T-helper 1 cell treated with Interleukin-12 subunit alpha and Interleukin-12 subunit beta and Interleukin-4 antibody, amounts not matched to agents 30 ng/mL and 1 ng/mL, for 36 hours (primary cell): Measurements from ENCODE around the gene METTL27. TPM values are rescaled to one million over a fixed set of nuclear protein-coding genes. Genes with fewer than 3 reads are reported as not detected.

Experiments
- total RNA-seq: library from RNA; stranded (reverse); gene quantifications from 2 replicates; pipeline ENCODE4 v1.2.3, GENCODE V29; 2022

The METTL27 gene
- total RNA-seq, 1 donor from 2014 or later, result 1.7 TPM

Other genes with a start within 250 kb of the METTL27 start
- gene MLXIPL, start 218.0 kb downstream of the METTL27 start, total RNA-seq, result not detected in 2 replicates
- 0.15 and 0.27 TPM in 2 replicates for gene VPS37D, start 174.7 kb downstream of the METTL27 start, total RNA-seq
- gene DNAJC30, start 159.1 kb downstream of the METTL27 start, total RNA-seq, result 8.3 and 9.3 TPM in 2 replicates
- gene BUD23, start 158.9 kb downstream of the METTL27 start, total RNA-seq, result 72.8 and 78.7 TPM in 2 replicates
- 15.7 and 16.4 TPM in 2 replicates for gene STX1A, start 122.8 kb downstream of the METTL27 start, total RNA-seq
- 13.2 and 16.7 TPM in 2 replicates for gene ABHD11, start 103.7 kb downstream of the METTL27 start, total RNA-seq
- gene CLDN3, start 72.2 kb downstream of the METTL27 start, total RNA-seq, result not detected in 2 replicates
- not detected in 2 replicates for gene CLDN4, start 11.5 kb downstream of the METTL27 start, total RNA-seq
- gene TMEM270, start 18.6 kb upstream of the METTL27 start, total RNA-seq, result not detected in 2 replicates
- not detected in 2 replicates for gene ELN, start 185.7 kb upstream of the METTL27 start, total RNA-seq
- gene LIMK1, start 241.3 kb upstream of the METTL27 start, total RNA-seq, result 19.5 and 20.6 TPM in 2 replicates